Measurements from ENCODE around the gene PALLD. TPM values are rescaled to one million over a fixed set of nuclear protein-coding genes. Genes with fewer than 3 reads are reported as not detected.

Gene PALLD
- total RNA-seq, 2 experiments from 2014 or later: 0.49 to 0.78 TPM

- CTCF ChIA-PET: no interaction called here
These were observed 341.1 kb downstream of the PALLD start for GRCh38 chr4:168837922-168838321.

GRCh38 chr4:168839758-168840391 lies 343.0 kb downstream of the PALLD start:
- POLR2A ChIA-PET: no interaction called here
- Histone ChIP-seq H3K27ac (ENCODE audit: low read depth in 1 of 2, low read length in 2 of 2) (no peak overlapping the region), H3K9me3 (ENCODE audit: control insufficient read depth in 1 of 2, insufficient read depth in 1 of 2, low read length in 2 of 2) (no peaks in the 10 kb centered on the region), H3K4me3 (ENCODE audit: low read length) (no peak overlapping the region), H3K36me3 (ENCODE audit: insufficient read depth, low read length) (no peaks in the 10 kb centered on the region), H3K27me3 (ENCODE audit: control insufficient read depth in 1 of 2, insufficient read depth in 2 of 2, low read length in 2 of 2) (peaks cover 10 to 33% of the 10 kb centered on the region in 2 experiments), H3K4me1 (ENCODE audit: insufficient read depth, low read length) (no peaks in the 10 kb centered on the region)
- ATAC-seq (ENCODE audit: poor library complexity) (no peak), DNase-seq (no peak)
- H3K36me3 Mint-ChIP-seq (ENCODE audit: low read depth): no peaks in the 10 kb centered on the region
- H3K4me3 Mint-ChIP-seq: no peak overlapping the region
- H3K27me3 Mint-ChIP-seq: peaks cover 52% of the 10 kb centered on the region
- H3K27ac Mint-ChIP-seq: no peak overlapping the region
- CTCF ChIA-PET: interaction anchor here (0.6 kb wide), 1 partner anchor 234 kb away, joined by 4 read pairs; no protein-coding TSS in a partner anchor
- H3K4me1 Mint-ChIP-seq (ENCODE audit: low read depth): no peaks in the 10 kb centered on the region
- intact Hi-C loops (cut with DNase I, micrococcal nuclease): loop anchor here in 1 of 2 experiments (10.0 kb wide), 1 partner anchor 325 kb away; no protein-coding TSS in a partner anchor
- H3K9me3 Mint-ChIP-seq: no peaks in the 10 kb centered on the region
- no peak for TF ChIP-seq CTCF (IDR thresholded peaks at IDR 0.05)

More at GRCh38 chr4:168837922-168838321, 341.1 kb downstream of the PALLD start:
- intact Hi-C loops (cut with DNase I, micrococcal nuclease): loop anchor here in 1 of 2 experiments (10.0 kb wide), 1 partner anchor 323 kb away; no protein-coding TSS in a partner anchor
- peaks cover 4% of the 10 kb centered on the region for H3K4me1 Mint-ChIP-seq (ENCODE audit: low read depth)
- no peak for ATAC-seq (ENCODE audit: poor library complexity)
- H3K36me3 ChIP-seq (ENCODE audit: insufficient read depth, low read length): no peaks in the 10 kb centered on the region
- H3K9me3 ChIP-seq (ENCODE audit: control insufficient read depth in 1 of 2, insufficient read depth in 1 of 2, low read length in 2 of 2): peaks cover 0 to 3% of the 10 kb centered on the region in 2 experiments
- peaks cover 20 to 45% of the 10 kb centered on the region in 2 experiments for H3K27me3 ChIP-seq (ENCODE audit: control insufficient read depth in 1 of 2, insufficient read depth in 2 of 2, low read length in 2 of 2)
- H3K4me3 Mint-ChIP-seq: no peak overlapping the region
- no peaks in the 10 kb centered on the region for H3K9me3 Mint-ChIP-seq
- peaks cover 4% of the 10 kb centered on the region for H3K4me1 ChIP-seq (ENCODE audit: insufficient read depth, low read length)
- DNase-seq: no peak
- no peak overlapping the region for H3K27ac ChIP-seq (ENCODE audit: low read depth in 1 of 2, low read length in 2 of 2)
- peaks cover 68% of the 10 kb centered on the region for H3K27me3 Mint-ChIP-seq
- no peak overlapping the region for H3K27ac Mint-ChIP-seq
- no peak overlapping the region for H3K4me3 ChIP-seq (ENCODE audit: low read length)
- POLR2A ChIA-PET: no interaction called here
- no peaks in the 10 kb centered on the region for H3K36me3 Mint-ChIP-seq (ENCODE audit: low read depth)
- TF ChIP-seq CTCF (IDR thresholded peaks at IDR 0.05): no peak

- no peak overlapping the region for H3K27ac Mint-ChIP-seq
- H3K36me3 Mint-ChIP-seq (ENCODE audit: low read depth): no peaks in the 10 kb centered on the region
- Histone ChIP-seq H3K27me3 (ENCODE audit: control insufficient read depth in 1 of 2, insufficient read depth in 2 of 2, low read length in 2 of 2) (peaks cover 10 to 32% of the 10 kb centered on the region in 2 experiments), H3K4me3 (ENCODE audit: low read length) (no peak overlapping the region), H3K36me3 (ENCODE audit: insufficient read depth, low read length) (no peaks in the 10 kb centered on the region), H3K9me3 (ENCODE audit: control insufficient read depth in 1 of 2, insufficient read depth in 1 of 2, low read length in 2 of 2) (no peaks in the 10 kb centered on the region), H3K4me1 (ENCODE audit: insufficient read depth, low read length) (no peaks in the 10 kb centered on the region), H3K27ac (ENCODE audit: low read depth in 1 of 2, low read length in 2 of 2) (no peak overlapping the region)
- TF ChIP-seq CTCF (IDR thresholded peaks at IDR 0.05): no peak
- no peaks in the 10 kb centered on the region for H3K9me3 Mint-ChIP-seq
- H3K4me3 Mint-ChIP-seq: no peak overlapping the region
- intact Hi-C loops (cut with DNase I, micrococcal nuclease): no loop called here
- POLR2A ChIA-PET: no interaction called here
- H3K27me3 Mint-ChIP-seq: peaks cover 49% of the 10 kb centered on the region
- DNase-seq (no peak), ATAC-seq (ENCODE audit: poor library complexity) (no peak)
- no peaks in the 10 kb centered on the region for H3K4me1 Mint-ChIP-seq (ENCODE audit: low read depth)
- CTCF ChIA-PET: interaction anchor here (0.6 kb wide), 1 partner anchor 234 kb away, joined by 4 read pairs; no protein-coding TSS in a partner anchor
These were observed 343.5 kb downstream of the PALLD start for GRCh38 chr4:168840392-168840763.
